HL-60 (cell line): Measurements from ENCODE around the gene ESPL1.

Experiments
- DNase-seq, 2 experiments: peaks; one replicate each; pipeline ENCODE4 v3.0.0-alpha.2; 2010 to 2020; ENCODE audit warnings: low read depth in 1 of 2, low spot score in 1 of 2
- H3K27ac ChIP-seq: fragments of 250-450 bp; sonication (Bioruptor Pico); replicated peaks from 2 replicates; pipeline ENCODE4 v1.5.1; 2020; ENCODE audit warnings: mild to moderate bottlenecking, moderate library complexity
- H3K27me3 ChIP-seq: fragments of 250-450 bp; sonication (Bioruptor Pico); 2 replicates; pipeline ENCODE4 v1.5.1; 2021; ENCODE audit warnings: mild to moderate bottlenecking, moderate library complexity; ENCODE audit not compliant: insufficient read depth, poor library complexity, severe bottlenecking
- H3K4me3 ChIP-seq: replicated peaks from 2 replicates; pipeline ENCODE4 v1.5.1; 2011; ENCODE audit warnings: mild to moderate bottlenecking, control low read depth, low read length; ENCODE audit not compliant: insufficient read depth
- GABPA ChIP-seq: IDR thresholded peaks from 2 replicates; pipeline ENCODE4 v1.6.1; 2012; ENCODE audit warnings: low read depth
- POLR2AphosphoS5 ChIP-seq: IDR thresholded peaks from 2 replicates; pipeline ENCODE4 v1.6.1; 2012; ENCODE audit warnings: low read depth
- SPI1 ChIP-seq: IDR thresholded peaks from 2 replicates; pipeline ENCODE4 v1.6.1; 2012; ENCODE audit warnings: low read depth, mild to moderate bottlenecking, borderline replicate concordance
- TF ChIP-seq, protein P1 (sequence below): IDR thresholded peaks from 2 replicates; pipeline ENCODE4 v1.6.1; 2012; ENCODE audit warnings: low read depth; ENCODE audit not compliant: insufficient replicate concordance
- TF ChIP-seq, protein P2 (sequence below): IDR thresholded peaks from one replicate; pipeline ENCODE4 v1.5.1; 2011; ENCODE audit warnings: low read length, control low read depth, inconsistent platforms; ENCODE audit not compliant: insufficient read depth

ESPL1 gene

DNA sequence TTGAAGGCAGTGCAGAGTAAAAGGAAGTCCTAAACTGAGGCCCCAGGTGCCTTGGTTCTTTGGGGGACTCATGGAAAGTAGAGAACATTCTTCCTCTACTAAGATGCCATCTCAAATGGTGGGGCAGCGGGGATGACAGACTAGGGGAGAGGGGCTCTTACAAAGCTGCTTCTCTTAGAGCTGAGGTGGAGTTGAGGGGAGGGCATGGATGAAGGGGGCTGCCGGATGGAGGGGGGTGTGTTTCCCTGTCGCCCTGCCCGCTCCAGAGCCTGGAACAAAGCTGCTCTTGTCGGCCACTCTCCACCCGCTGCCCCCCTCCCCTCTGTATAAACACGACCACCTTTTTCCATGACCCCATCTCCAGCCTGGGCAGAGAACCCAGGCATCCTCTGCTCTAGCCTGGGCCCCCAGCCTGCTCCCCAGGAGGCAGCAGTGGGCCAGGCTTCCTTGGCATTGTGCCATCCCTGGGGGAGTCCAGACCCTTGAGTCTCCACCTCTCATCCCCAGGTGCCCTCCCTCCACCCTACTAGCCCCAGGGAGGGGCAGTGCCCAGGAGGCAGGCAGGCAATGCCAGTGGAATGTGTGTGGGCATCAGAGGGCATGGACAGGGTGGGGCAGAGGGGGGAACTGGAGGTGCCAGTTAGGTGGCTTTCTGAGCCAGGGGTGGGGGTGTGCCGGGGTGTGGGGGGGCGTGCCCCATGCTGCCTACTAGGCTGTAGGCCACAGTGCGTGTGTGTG lies 37.8 kb upstream of the ESPL1 start:
- TF ChIP-seq, protein P1, sequence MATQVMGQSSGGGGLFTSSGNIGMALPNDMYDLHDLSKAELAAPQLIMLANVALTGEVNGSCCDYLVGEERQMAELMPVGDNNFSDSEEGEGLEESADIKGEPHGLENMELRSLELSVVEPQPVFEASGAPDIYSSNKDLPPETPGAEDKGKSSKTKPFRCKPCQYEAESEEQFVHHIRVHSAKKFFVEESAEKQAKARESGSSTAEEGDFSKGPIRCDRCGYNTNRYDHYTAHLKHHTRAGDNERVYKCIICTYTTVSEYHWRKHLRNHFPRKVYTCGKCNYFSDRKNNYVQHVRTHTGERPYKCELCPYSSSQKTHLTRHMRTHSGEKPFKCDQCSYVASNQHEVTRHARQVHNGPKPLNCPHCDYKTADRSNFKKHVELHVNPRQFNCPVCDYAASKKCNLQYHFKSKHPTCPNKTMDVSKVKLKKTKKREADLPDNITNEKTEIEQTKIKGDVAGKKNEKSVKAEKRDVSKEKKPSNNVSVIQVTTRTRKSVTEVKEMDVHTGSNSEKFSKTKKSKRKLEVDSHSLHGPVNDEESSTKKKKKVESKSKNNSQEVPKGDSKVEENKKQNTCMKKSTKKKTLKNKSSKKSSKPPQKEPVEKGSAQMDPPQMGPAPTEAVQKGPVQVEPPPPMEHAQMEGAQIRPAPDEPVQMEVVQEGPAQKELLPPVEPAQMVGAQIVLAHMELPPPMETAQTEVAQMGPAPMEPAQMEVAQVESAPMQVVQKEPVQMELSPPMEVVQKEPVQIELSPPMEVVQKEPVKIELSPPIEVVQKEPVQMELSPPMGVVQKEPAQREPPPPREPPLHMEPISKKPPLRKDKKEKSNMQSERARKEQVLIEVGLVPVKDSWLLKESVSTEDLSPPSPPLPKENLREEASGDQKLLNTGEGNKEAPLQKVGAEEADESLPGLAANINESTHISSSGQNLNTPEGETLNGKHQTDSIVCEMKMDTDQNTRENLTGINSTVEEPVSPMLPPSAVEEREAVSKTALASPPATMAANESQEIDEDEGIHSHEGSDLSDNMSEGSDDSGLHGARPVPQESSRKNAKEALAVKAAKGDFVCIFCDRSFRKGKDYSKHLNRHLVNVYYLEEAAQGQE = no peak
- TF ChIP-seq, protein P2, sequence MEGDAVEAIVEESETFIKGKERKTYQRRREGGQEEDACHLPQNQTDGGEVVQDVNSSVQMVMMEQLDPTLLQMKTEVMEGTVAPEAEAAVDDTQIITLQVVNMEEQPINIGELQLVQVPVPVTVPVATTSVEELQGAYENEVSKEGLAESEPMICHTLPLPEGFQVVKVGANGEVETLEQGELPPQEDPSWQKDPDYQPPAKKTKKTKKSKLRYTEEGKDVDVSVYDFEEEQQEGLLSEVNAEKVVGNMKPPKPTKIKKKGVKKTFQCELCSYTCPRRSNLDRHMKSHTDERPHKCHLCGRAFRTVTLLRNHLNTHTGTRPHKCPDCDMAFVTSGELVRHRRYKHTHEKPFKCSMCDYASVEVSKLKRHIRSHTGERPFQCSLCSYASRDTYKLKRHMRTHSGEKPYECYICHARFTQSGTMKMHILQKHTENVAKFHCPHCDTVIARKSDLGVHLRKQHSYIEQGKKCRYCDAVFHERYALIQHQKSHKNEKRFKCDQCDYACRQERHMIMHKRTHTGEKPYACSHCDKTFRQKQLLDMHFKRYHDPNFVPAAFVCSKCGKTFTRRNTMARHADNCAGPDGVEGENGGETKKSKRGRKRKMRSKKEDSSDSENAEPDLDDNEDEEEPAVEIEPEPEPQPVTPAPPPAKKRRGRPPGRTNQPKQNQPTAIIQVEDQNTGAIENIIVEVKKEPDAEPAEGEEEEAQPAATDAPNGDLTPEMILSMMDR = no peak
- TF ChIP-seq GABPA = no peak
- TF ChIP-seq POLR2AphosphoS5 = no peak
- no peak for TF ChIP-seq SPI1
- H3K27ac ChIP-seq = no peak overlapping the region
- DNase-seq = no peak
- peaks cover 15% of the 10 kb centered on the region for H3K27me3 ChIP-seq
- no peak overlapping the region for H3K4me3 ChIP-seq

DNA sequence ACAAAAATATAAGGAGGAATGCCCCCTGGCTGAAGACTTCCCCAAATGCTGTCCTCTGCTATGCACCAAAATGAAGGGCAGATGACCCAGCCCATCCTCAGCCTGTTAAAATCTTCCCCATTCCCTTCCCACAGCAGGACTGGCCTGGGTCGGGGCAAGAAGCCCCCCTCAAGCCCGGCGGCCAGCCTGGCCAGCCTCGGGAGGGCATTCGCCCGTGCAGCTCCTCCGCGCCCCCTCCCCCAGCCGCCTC lies 36.5 kb upstream of the ESPL1 start:
- DNase-seq = no peak
- Histone ChIP-seq H3K27me3 (peaks cover 15% of the 10 kb centered on the region), H3K4me3 (peak overlapping the region; percentile 44), H3K27ac (no peak overlapping the region)
- TF ChIP-seq, protein P2 = no peak
- TF ChIP-seq SPI1 = no peak
- no peak for TF ChIP-seq POLR2AphosphoS5
- TF ChIP-seq GABPA = no peak
- TF ChIP-seq, protein P1 = no peak

DNA sequence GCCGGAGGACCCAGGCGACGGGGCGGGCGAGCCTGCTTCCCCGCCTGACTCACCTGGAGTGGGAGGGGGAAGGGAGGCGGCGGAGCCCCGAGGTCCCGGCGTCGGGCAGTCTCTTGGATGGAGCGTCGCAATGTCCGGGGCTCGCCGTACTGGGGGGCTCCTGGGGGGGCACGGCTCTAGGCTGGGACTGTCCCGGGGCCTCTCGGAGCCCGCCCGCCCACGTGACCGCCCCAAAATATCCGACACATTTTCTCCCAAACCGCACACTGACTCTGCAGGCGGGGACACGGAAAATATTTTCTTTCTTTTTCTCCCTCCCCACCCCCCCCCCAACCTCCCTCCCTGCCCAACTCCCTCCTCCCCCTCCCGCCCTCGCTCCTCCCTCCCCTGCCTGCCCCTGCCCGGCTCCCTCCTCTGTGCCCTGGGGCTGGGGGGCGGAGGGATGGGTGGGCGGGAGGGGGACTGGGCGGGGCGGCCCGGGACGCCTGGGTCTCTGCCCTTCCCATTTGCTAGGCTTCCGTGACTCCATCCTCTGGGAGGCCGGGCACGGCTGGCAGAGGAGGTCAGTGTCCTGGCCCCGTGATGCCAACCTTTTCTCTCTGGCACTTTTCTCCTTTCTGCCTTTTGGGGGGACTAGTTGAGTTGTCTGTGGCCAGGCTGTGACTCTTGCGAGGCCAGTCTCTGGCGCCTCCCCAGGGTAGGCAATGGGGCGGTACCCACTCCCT lies 36.0 kb upstream of the ESPL1 start, which contains the start of gene RARG:
Gene RARG (minus strand): TSS at position 289 of the 725 bp plus-strand sequence. CDS start 4,664 bp downstream, outside the sequence.
- Histone ChIP-seq H3K27me3 (peaks cover 15% of the 10 kb centered on the region), H3K4me3 (peak within 1 kb of the TSS; percentile 44), H3K27ac (no peak within 1 kb of the TSS)
- TF ChIP-seq GABPA = no peak
- TF ChIP-seq SPI1 = no peak
- TF ChIP-seq, protein P2 = no peak
- TF ChIP-seq, protein P1 = no peak
- TF ChIP-seq POLR2AphosphoS5 = no peak
- DNase-seq = no peak
